Activated naive CD4-positive, alpha-beta T cell treated with anti-CD3 and anti-CD28 coated beads, Interleukin-2, amount 10 ng/mL, durations not matched to agents 7 days and 5 days (primary cell): Measurements from ENCODE around the gene PRPF38A.

Experiments
- CTCF ChIA-PET: fragments of 350-600 bp; sonication (Branson Sonifier 250); formaldehyde crosslinking; loops from one replicate; lab custom pipeline; 2021; ENCODE audit warnings: antibody characterized with exemption; lab: Charles Lee
- DNase-seq: peaks from one replicate; pipeline ENCODE4 v3.0.0-alpha.2; 2020
- H3K27ac Mint-ChIP-seq: one replicate; pipeline ENCODE4 v1.8.0; 2021; ENCODE audit warnings: mild to moderate bottlenecking, moderate library complexity, mixed read lengths
- H3K27me3 Mint-ChIP-seq: one replicate; pipeline ENCODE4 v1.8.0; 2021; ENCODE audit warnings: mild to moderate bottlenecking, mixed read lengths
- H3K36me3 Mint-ChIP-seq: one replicate; pipeline ENCODE4 v1.8.0; 2021; ENCODE audit warnings: mixed read lengths
- H3K4me1 Mint-ChIP-seq: one replicate; pipeline ENCODE4 v1.8.0; 2021; ENCODE audit warnings: mixed read lengths
- H3K4me3 Mint-ChIP-seq: one replicate; pipeline ENCODE4 v1.8.0; 2021; ENCODE audit warnings: mild to moderate bottlenecking, moderate library complexity, mixed read lengths
- H3K9me3 Mint-ChIP-seq: one replicate; pipeline ENCODE4 v1.8.0; 2021; ENCODE audit warnings: mixed read lengths

The PRPF38A gene

DNA sequence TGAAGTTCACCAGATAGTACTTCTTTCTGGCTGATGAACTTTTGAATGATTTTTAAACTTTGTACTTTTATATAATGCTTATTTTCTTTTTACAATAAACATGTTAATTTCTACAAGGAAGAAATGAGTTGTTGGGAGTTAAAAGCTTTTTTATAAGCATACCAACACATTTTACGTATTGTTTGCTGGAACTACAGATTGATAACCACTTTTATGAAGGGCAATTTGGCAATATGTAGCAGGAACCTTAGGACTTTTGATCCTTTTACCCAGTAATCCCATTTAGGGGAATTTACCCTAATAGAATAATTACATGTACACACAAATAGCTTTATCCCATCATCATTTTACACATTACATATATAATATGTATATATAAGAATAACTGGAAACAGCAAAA lies 16.3 kb downstream of the PRPF38A start:
- Mint-ChIP-seq H3K4me1 (peaks cover 61% of the 10 kb centered on the region), H3K27me3 (no peaks in the 10 kb centered on the region), H3K4me3 (no peak overlapping the region), H3K27ac (no peak overlapping the region), H3K36me3 (peaks cover 56% of the 10 kb centered on the region), H3K9me3 (peaks cover under 1% of the 10 kb centered on the region)
- CTCF ChIA-PET: no interaction called here
- no peak for DNase-seq

DNA sequence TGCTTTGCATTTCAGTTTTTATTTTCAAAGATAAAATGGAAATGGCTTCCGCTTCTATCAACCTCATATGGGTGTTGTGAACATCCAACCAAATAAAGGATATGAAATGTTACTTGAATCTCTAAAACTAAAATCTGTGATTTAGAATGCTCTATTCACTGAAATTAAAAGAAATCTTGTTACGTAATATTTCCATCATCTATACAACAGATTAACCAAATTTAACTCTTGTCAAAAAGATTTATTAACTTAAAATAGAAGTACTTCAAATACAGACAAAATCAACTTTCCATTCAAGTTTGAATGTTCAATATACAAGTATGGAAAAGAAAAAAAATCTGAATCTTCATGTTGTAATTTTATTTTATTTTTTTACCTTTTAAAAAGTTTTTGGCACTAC lies 18.7 kb downstream of the PRPF38A start:
- no peaks in the 10 kb centered on the region for H3K27me3 Mint-ChIP-seq
- H3K9me3 Mint-ChIP-seq: peaks cover 3% of the 10 kb centered on the region
- DNase-seq: no peak
- peaks cover 61% of the 10 kb centered on the region for H3K36me3 Mint-ChIP-seq
- H3K4me1 Mint-ChIP-seq: peaks cover 65% of the 10 kb centered on the region
- no peak overlapping the region for H3K4me3 Mint-ChIP-seq
- peak overlapping the region; percentile 82 for H3K27ac Mint-ChIP-seq
- CTCF ChIA-PET: interaction anchor here (2.4 kb wide), 1 partner anchor 18 kb away, joined by 13 read pairs; the partner anchor contains the start of genes ORC1 and PRPF38A

GRCh38 chr1:52423771-52424170 lies 19.4 kb downstream of the PRPF38A start:
- CTCF ChIA-PET: interaction anchor here (1.0 to 2.4 kb wide), 3 partner anchors 19 to 243 kb away, joined by 4 to 13 read pairs (median 5); partner anchors contain the start of genes ORC1 and PRPF38A
- peak; percentile 85 for DNase-seq
- Mint-ChIP-seq H3K27ac (peak overlapping the region; percentile 99), H3K9me3 (peaks cover 3% of the 10 kb centered on the region), H3K4me1 (peaks cover 57% of the 10 kb centered on the region), H3K36me3 (peaks cover 59% of the 10 kb centered on the region), H3K27me3 (no peaks in the 10 kb centered on the region), H3K4me3 (peak overlapping the region; percentile 39)

- DNase-seq: peak; percentile 42
- peaks cover 3% of the 10 kb centered on the region for H3K9me3 Mint-ChIP-seq
- H3K27ac Mint-ChIP-seq: peak overlapping the region; percentile 99
- peaks cover 60% of the 10 kb centered on the region for H3K36me3 Mint-ChIP-seq
- H3K27me3 Mint-ChIP-seq: no peaks in the 10 kb centered on the region
- peaks cover 54% of the 10 kb centered on the region for H3K4me1 Mint-ChIP-seq
- CTCF ChIA-PET: interaction anchor here (1.0 to 2.4 kb wide), 5 partner anchors 19 to 243 kb away, joined by 3 to 13 read pairs (median 4); partner anchors contain the start of genes ORC1 and PRPF38A
- peak overlapping the region; percentile 39 for H3K4me3 Mint-ChIP-seq
Observed at GRCh38 chr1:52424231-52424636, 19.8 kb downstream of the PRPF38A start.

GRCh38 chr1:52424813-52425212 lies 20.4 kb downstream of the PRPF38A start:
- peak overlapping the region; percentile 99 for H3K27ac Mint-ChIP-seq
- peaks cover 48% of the 10 kb centered on the region for H3K4me1 Mint-ChIP-seq
- H3K36me3 Mint-ChIP-seq: peaks cover 54% of the 10 kb centered on the region
- H3K27me3 Mint-ChIP-seq: no peaks in the 10 kb centered on the region
- CTCF ChIA-PET: interaction anchor here (1.0 to 2.4 kb wide), 4 partner anchors 20 to 242 kb away, joined by 3 to 13 read pairs (median 4); partner anchors contain the start of genes ORC1 and PRPF38A
- peak overlapping the region; percentile 39 for H3K4me3 Mint-ChIP-seq
- H3K9me3 Mint-ChIP-seq: peaks cover 3% of the 10 kb centered on the region
- DNase-seq: no peak

GRCh38 chr1:52426371-52426770 lies 22.0 kb downstream of the PRPF38A start:
- H3K36me3 Mint-ChIP-seq: peaks cover 57% of the 10 kb centered on the region
- CTCF ChIA-PET: interaction anchor here (0.6 to 0.7 kb wide), 2 partner anchors 18 to 589 kb away, joined by 3 read pairs; no protein-coding TSS in a partner anchor
- H3K4me1 Mint-ChIP-seq: peaks cover 46% of the 10 kb centered on the region

DNA sequence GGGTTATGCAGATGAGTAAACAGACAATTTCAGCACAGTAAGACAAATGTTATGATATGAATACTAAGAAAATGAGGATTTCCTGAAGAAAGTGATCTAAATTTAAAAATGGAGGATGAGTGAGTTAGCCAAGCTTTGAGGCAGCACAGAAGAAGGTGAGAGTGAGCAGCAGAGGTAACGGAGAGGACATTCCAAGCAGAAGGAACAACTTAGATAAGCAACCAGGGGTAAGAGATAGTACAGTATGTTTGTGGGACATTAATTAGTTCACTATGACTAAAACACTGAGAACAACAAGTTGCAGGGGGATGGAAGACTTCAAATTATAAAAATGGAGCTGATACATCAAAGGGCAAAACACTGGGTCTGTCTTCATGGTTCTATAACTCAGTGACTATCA lies 22.8 kb downstream of the PRPF38A start:
- Mint-ChIP-seq H3K36me3 (peaks cover 56% of the 10 kb centered on the region), H3K9me3 (peaks cover 3% of the 10 kb centered on the region), H3K4me1 (peaks cover 42% of the 10 kb centered on the region), H3K27me3 (no peaks in the 10 kb centered on the region), H3K4me3 (no peak overlapping the region), H3K27ac (no peak overlapping the region)
- DNase-seq: no peak
- CTCF ChIA-PET: no interaction called here

More at GRCh38 chr1:52426371-52426770, 22.0 kb downstream of the PRPF38A start:
- Mint-ChIP-seq H3K27me3 (no peaks in the 10 kb centered on the region), H3K9me3 (peaks cover 3% of the 10 kb centered on the region), H3K27ac (peak overlapping the region; percentile 99), H3K4me3 (no peak overlapping the region)
- DNase-seq: no peak

DNA sequence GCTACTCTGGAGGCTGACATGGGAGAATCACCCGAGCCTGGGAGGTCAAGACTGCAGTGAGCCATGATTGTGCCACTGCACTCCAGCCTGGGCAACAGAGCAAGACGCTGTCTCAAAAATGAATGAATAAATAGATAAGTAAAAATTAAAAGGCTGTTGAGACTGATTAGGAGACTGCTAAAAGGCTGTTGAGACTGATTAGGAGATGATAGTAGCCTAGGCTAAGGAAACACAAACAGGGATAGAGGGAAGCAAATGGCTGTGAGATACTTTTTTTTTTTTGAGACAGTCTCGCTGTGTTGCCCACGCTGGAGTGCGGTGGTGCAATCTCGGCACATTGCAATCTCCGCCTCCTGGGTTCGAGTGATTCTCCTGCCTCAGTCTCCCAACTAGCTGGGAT lies 28.4 kb downstream of the PRPF38A start:
- H3K27me3 Mint-ChIP-seq: no peaks in the 10 kb centered on the region
- no peaks in the 10 kb centered on the region for H3K4me1 Mint-ChIP-seq
- H3K36me3 Mint-ChIP-seq: peaks cover 57% of the 10 kb centered on the region
- DNase-seq: no peak
- no peaks in the 10 kb centered on the region for H3K9me3 Mint-ChIP-seq
- H3K27ac Mint-ChIP-seq: no peak overlapping the region
- CTCF ChIA-PET: interaction anchor here (0.5 kb wide), 1 partner anchor 99 kb away, joined by 3 read pairs; no protein-coding TSS in a partner anchor
- H3K4me3 Mint-ChIP-seq: no peak overlapping the region

DNA sequence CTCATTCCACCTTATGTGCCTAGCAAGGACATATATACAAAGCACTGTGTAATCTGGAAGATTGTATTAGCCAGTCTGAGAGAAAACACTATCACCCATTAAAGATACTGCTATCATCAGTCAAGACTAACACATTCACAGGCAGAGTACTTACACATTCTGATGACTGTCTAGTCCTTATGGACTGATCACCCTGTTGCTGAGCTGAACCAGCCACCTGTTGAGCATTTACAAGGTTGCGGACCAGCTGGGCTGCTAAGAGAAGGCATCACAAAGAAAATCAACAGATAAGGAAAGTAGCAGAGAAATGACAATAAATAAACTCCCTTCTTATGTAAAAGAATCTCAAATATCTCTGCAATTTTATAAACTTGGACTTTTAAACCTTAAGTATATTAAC lies 30.8 kb downstream of the PRPF38A start:
- H3K4me1 Mint-ChIP-seq: no peaks in the 10 kb centered on the region
- H3K36me3 Mint-ChIP-seq: peaks cover 57% of the 10 kb centered on the region
- H3K27me3 Mint-ChIP-seq: no peaks in the 10 kb centered on the region
- no peak overlapping the region for H3K4me3 Mint-ChIP-seq
- CTCF ChIA-PET: no interaction called here
- H3K27ac Mint-ChIP-seq: no peak overlapping the region
- DNase-seq: no peak
- H3K9me3 Mint-ChIP-seq: no peaks in the 10 kb centered on the region

- Mint-ChIP-seq H3K4me3 (no peak overlapping the region), H3K36me3 (peaks cover 55% of the 10 kb centered on the region), H3K27me3 (no peaks in the 10 kb centered on the region), H3K27ac (no peak overlapping the region), H3K4me1 (no peaks in the 10 kb centered on the region), H3K9me3 (no peaks in the 10 kb centered on the region)
- no peak for DNase-seq
- CTCF ChIA-PET: no interaction called here
Observed at GRCh38 chr1:52435650-52436049, 31.2 kb downstream of the PRPF38A start.

DNA sequence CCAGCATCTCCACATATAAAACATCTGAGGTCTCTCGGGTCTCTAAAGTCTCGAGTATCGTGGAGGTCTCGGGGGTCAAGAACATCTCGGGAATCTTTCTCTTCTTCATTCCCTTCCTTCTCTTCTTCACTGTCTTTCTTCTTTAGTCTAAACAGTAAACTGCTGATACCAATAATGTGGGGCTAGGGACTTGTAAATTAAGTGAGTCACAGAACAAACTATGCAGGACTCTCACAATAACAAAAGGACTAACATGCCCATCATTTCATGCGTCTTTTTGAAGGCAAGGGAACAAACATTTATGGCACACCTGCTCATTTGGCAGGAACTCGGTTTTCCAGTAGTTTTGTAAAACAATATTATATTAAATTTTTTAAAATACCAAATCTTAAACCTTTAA lies 32.4 kb downstream of the PRPF38A start:
- Mint-ChIP-seq H3K27me3 (no peaks in the 10 kb centered on the region), H3K4me3 (no peak overlapping the region), H3K36me3 (peaks cover 53% of the 10 kb centered on the region), H3K4me1 (no peaks in the 10 kb centered on the region), H3K9me3 (no peaks in the 10 kb centered on the region), H3K27ac (no peak overlapping the region)
- DNase-seq: no peak
- CTCF ChIA-PET: no interaction called here

DNA sequence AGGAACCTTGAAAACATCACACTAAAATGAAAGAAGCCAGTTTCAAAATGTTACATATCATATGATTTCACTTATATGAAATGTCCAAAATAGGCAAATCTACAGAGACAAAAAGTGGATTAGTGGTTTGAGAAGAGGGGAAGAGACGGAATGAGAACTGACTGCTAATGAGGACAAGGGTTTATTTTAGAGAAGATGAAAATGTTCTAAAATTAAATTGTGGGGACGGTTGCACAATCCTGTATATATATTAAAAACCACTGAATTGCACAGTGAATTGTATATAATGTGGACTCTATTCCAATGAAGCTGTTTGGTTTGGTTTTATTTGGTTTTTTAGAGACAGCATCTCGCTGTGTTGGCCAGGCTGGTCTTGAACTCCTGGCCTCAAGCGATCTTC lies 35.6 kb downstream of the PRPF38A start:
- H3K4me1 Mint-ChIP-seq: no peaks in the 10 kb centered on the region
- peaks cover 43% of the 10 kb centered on the region for H3K36me3 Mint-ChIP-seq
- no peak overlapping the region for H3K4me3 Mint-ChIP-seq
- CTCF ChIA-PET: no interaction called here
- no peak overlapping the region for H3K27ac Mint-ChIP-seq
- DNase-seq: no peak
- H3K9me3 Mint-ChIP-seq: no peaks in the 10 kb centered on the region
- no peaks in the 10 kb centered on the region for H3K27me3 Mint-ChIP-seq

GRCh38 chr1:52444463-52444862 lies 40.1 kb downstream of the PRPF38A start:
- Mint-ChIP-seq H3K27me3 (no peaks in the 10 kb centered on the region), H3K4me3 (no peak overlapping the region), H3K4me1 (no peaks in the 10 kb centered on the region), H3K36me3 (peaks cover 37% of the 10 kb centered on the region), H3K9me3 (no peaks in the 10 kb centered on the region), H3K27ac (no peak overlapping the region)
- CTCF ChIA-PET: no interaction called here
- no peak for DNase-seq

GRCh38 chr1:52454127-52454526 lies 49.7 kb downstream of the PRPF38A start:
- Mint-ChIP-seq H3K36me3 (peaks cover 37% of the 10 kb centered on the region), H3K27ac (no peak overlapping the region), H3K27me3 (no peaks in the 10 kb centered on the region), H3K4me1 (no peaks in the 10 kb centered on the region), H3K4me3 (no peak overlapping the region), H3K9me3 (no peaks in the 10 kb centered on the region)
- CTCF ChIA-PET: no interaction called here
- no peak for DNase-seq

DNA sequence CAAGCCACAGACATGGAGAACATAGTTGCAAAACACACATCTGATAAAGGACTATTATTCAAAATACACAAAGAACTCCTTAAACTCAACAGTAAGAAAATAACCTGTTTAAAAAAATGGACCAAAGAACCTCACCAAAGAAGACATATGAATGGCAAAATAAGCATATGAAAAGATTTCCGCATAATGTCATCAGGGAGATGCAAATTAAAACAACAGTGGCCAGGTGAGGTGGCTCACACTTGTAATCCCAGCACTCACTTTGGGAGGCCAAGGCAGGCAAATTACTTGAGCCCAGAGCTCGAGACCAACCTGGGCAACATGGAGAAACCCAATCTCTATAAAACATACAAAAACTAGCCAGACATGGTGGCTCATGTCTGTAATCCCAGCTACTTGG lies 50.4 kb downstream of the PRPF38A start:
- peaks cover 37% of the 10 kb centered on the region for H3K36me3 Mint-ChIP-seq
- DNase-seq: no peak
- no peaks in the 10 kb centered on the region for H3K4me1 Mint-ChIP-seq
- H3K4me3 Mint-ChIP-seq: no peak overlapping the region
- no peaks in the 10 kb centered on the region for H3K27me3 Mint-ChIP-seq
- no peaks in the 10 kb centered on the region for H3K9me3 Mint-ChIP-seq
- CTCF ChIA-PET: no interaction called here
- H3K27ac Mint-ChIP-seq: no peak overlapping the region
